Progenitor cell of endocrine pancreas (in vitro differentiated cells): ENCODE data around the gene CUX1. TPM values are rescaled to one million over a fixed set of nuclear protein-coding genes. Genes with fewer than 3 reads are reported as not detected.

Source experiments
- DNase-seq: peaks from one replicate; pipeline ENCODE4 v3.0.0; 2021; ENCODE audit warnings: low spot score; ENCODE audit not compliant: unreplicated experiment
- H3K27ac Mint-ChIP-seq: 2 replicates; pipeline ENCODE4 v1.8.0; 2021; ENCODE audit warnings: mild to moderate bottlenecking, moderate library complexity, mixed read lengths
- H3K27me3 Mint-ChIP-seq: 2 replicates; pipeline ENCODE4 v1.8.0; 2021; ENCODE audit warnings: mixed read lengths
- H3K36me3 Mint-ChIP-seq: 2 replicates; pipeline ENCODE4 v1.8.0; 2022; ENCODE audit warnings: mixed read lengths; ENCODE audit not compliant: insufficient read depth
- H3K4me1 Mint-ChIP-seq: 2 replicates; pipeline ENCODE4 v1.8.0; 2021; ENCODE audit warnings: low read depth, mixed read lengths
- H3K4me3 Mint-ChIP-seq: 2 replicates; pipeline ENCODE4 v1.8.0; 2021; ENCODE audit warnings: low read depth, mild to moderate bottlenecking, moderate library complexity, mixed read lengths
- H3K9me3 Mint-ChIP-seq: 2 replicates; pipeline ENCODE4 v1.8.0; 2021; ENCODE audit warnings: low read depth, mixed read lengths
- total RNA-seq: library from RNA; stranded (reverse); gene quantifications from 2 replicates; pipeline ENCODE4 v1.2.1, GENCODE V29; 2021
- TF ChIP-seq, protein P1 (sequence below): fragments of 200-600 bp; sonication (generic); IDR thresholded peaks from one replicate; pipeline ENCODE4 v1.5.0; 2021; ENCODE audit warnings: antibody characterized with exemption, mild to moderate bottlenecking; ENCODE audit not compliant: unreplicated experiment

Gene CUX1
- total RNA-seq, 1 donor from 2014 or later, result 103 TPM

DNA sequence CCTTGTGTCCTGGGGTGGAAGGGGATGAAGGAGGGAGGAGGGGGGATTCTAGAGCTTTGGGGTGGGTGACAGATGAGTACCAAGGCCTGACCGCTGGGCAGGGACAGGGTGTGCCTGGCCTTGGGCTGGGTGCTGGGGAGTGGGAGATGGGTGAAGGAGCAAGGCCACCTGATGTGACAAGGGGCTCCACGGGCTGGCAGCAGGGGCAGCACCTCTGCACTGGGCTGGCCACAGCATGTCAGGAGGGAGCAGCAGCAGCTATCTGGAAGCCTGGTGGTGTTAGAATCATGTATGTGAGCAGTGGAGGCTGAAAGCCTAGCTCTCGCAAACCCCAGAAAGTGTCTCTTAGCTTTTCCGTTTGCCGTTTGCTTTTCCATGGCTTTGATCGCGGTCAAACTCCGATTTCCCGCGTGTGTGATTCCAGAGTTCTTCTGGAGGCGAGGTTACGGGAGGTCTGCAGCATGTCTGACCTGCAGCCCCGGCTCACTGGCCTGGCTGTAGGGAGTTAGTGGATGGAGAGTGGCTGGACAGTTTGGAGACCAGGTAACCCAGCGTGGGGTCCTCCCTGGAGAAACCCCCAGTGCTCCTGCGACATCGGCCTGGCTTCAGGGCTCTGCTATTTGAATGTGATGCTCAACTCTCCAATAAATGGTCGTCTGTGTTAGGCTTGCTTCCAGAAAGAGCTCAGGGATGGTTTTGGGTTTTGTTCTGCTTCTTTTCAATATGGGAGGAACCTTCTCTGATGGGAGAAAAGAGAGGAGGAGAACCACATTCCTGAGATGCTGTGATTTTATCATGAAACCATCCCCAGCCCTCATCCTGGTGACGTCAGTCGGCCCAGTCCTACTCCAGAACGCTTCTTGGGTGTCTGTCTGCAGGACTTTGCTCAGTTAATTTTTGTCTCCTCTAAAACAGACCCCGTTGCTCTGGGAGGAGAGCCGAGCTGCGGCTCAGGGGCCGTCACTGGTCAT lies 105.5 kb downstream of the CUX1 start:
- Mint-ChIP-seq H3K36me3 (peaks cover 23% of the 10 kb centered on the region), H3K4me3 (no peak overlapping the region), H3K27ac (peak overlapping the region; percentile 91), H3K27me3 (no peaks in the 10 kb centered on the region), H3K9me3 (no peaks in the 10 kb centered on the region), H3K4me1 (peaks cover 15% of the 10 kb centered on the region)
- no peak for DNase-seq
- TF ChIP-seq, protein P1, sequence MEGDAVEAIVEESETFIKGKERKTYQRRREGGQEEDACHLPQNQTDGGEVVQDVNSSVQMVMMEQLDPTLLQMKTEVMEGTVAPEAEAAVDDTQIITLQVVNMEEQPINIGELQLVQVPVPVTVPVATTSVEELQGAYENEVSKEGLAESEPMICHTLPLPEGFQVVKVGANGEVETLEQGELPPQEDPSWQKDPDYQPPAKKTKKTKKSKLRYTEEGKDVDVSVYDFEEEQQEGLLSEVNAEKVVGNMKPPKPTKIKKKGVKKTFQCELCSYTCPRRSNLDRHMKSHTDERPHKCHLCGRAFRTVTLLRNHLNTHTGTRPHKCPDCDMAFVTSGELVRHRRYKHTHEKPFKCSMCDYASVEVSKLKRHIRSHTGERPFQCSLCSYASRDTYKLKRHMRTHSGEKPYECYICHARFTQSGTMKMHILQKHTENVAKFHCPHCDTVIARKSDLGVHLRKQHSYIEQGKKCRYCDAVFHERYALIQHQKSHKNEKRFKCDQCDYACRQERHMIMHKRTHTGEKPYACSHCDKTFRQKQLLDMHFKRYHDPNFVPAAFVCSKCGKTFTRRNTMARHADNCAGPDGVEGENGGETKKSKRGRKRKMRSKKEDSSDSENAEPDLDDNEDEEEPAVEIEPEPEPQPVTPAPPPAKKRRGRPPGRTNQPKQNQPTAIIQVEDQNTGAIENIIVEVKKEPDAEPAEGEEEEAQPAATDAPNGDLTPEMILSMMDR, result no peak

DNA sequence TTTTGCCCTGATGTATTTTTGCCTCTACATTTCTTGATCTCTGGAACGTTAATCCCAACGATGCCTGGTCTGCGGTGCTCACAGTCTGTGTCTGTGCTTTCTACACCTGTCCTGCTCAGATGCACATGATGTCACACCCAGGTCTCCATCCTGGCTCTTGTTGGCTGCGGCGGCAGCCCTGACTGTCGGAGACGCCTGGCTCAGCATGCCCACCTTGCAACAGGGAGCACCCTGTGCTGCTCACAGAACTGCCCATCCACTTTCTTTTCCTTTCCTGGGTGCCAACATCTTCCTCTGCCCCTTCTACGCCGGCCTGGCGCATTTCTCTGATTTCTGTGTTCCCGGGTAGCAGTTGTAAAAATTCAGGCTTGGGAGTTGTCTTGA lies 106.2 kb downstream of the CUX1 start:
- no peaks in the 10 kb centered on the region for H3K9me3 Mint-ChIP-seq
- H3K36me3 Mint-ChIP-seq, result peaks cover 22% of the 10 kb centered on the region
- TF ChIP-seq, protein P1, result no peak
- peak overlapping the region; percentile 91 for H3K27ac Mint-ChIP-seq
- no peaks in the 10 kb centered on the region for H3K27me3 Mint-ChIP-seq
- H3K4me3 Mint-ChIP-seq, result no peak overlapping the region
- no peak for DNase-seq
- H3K4me1 Mint-ChIP-seq, result peaks cover 15% of the 10 kb centered on the region

DNA sequence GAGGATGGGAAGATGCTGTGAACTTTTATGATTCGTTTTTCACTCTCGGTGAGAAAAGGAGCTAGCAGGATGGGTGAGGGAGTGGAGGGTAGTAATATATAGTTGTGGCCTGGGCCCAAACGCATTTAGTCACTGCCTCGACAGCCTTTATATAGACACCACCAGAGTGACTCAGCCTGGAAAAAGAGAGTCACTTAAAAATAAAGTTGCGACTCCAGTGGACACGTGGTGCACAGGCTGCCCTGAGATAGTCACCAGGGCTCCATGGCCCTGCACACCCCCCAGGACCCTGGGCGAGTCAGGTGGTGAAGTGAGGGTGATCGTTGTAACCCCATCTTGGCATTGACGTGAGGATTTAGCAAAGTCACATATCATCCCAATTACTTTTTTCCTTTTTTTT lies 106.7 kb downstream of the CUX1 start:
- H3K9me3 Mint-ChIP-seq, result peaks cover under 1% of the 10 kb centered on the region

DNA sequence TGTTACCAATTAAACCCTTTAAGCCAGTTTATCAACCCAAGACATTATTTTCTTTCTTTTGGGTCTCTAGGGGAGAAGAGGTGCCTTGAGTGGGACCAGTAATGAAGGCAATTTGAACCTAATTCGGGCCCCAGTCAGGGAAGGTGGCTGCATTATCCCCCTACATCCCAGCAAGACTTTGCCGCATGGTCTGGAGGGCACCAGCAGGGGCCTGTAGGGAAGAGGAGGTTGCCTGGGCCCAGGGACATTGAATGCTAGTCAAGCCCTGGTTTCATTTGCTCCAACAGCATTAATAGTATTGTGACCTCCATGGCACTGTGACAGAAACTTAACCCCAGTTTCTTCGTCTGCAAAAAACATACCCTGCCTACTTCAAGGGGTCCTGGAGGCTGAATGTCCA lies 108.8 kb downstream of the CUX1 start:
- no peaks in the 10 kb centered on the region for H3K27me3 Mint-ChIP-seq
- no peak overlapping the region for H3K27ac Mint-ChIP-seq
- peaks cover 15% of the 10 kb centered on the region for H3K4me1 Mint-ChIP-seq
- no peak overlapping the region for H3K4me3 Mint-ChIP-seq
- no peak for DNase-seq
- H3K36me3 Mint-ChIP-seq, result peaks cover 30% of the 10 kb centered on the region
- H3K9me3 Mint-ChIP-seq, result peaks cover 8% of the 10 kb centered on the region
- TF ChIP-seq, protein P1, result no peak

More for the DNA sequence above, 106.7 kb downstream of the CUX1 start:
- Mint-ChIP-seq H3K27me3 (no peaks in the 10 kb centered on the region), H3K27ac (no peak overlapping the region), H3K36me3 (peaks cover 22% of the 10 kb centered on the region), H3K4me3 (no peak overlapping the region), H3K4me1 (peaks cover 15% of the 10 kb centered on the region)
- TF ChIP-seq, protein P1, result no peak
- DNase-seq, result no peak

DNA sequence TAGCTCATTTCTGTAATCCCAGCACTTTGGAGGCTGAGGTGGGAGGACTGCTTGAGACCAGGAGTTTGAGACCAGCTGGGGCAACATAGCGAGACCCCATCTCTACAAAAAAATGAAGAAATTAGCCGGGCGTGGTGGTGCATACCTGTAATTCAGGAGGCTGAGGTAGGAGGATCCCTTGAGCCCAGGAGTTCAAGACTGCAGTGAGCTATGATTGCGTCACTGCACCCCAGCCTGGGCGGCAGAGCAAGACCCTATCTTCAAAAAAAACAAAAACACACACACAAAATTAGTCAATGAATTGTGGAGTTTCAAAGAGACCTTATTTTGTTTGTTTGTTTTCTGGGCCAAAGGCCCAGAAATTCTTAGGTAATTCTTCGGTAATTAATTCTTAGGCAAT lies 110.0 kb downstream of the CUX1 start:
- TF ChIP-seq, protein P1, result no peak
- Mint-ChIP-seq H3K9me3 (peaks cover 8% of the 10 kb centered on the region), H3K4me1 (peaks cover 19% of the 10 kb centered on the region), H3K36me3 (peaks cover 33% of the 10 kb centered on the region), H3K27me3 (no peaks in the 10 kb centered on the region), H3K4me3 (no peak overlapping the region), H3K27ac (no peak overlapping the region)
- DNase-seq, result no peak
